Caco-2 (cell line): ENCODE results near the gene ADARB2. TPM values are rescaled to one million over a fixed set of nuclear protein-coding genes. Genes with fewer than 3 reads are reported as not detected.
"Not testable (repeated sequence)": the region's sequence is repeated elsewhere in the genome, so short reads cannot be mapped to it uniquely, and the experiment has no call there.

Source experiments
- BruUV-seq: library from RNA; stranded (reverse); fragments of 400-500 nt; replicated peaks from 2 replicates; lab custom pipeline; 2021; lab: Mats Ljungman, UMichigan
- CTCF ChIA-PET: fragments of 300-600 bp; sonication (Branson Sonifier 250); formaldehyde crosslinking; loops from one replicate; lab custom pipeline; 2022; ENCODE audit warnings: antibody characterized with exemption; lab: Charles Lee
- POLR2A ChIA-PET: fragments of 300-600 bp; sonication (Branson Sonifier 250); formaldehyde crosslinking; loops from one replicate; lab custom pipeline; 2022; ENCODE audit warnings: antibody characterized with exemption; lab: Charles Lee
- DNase-seq, 2 experiments: peaks; one replicate each; pipeline versions ENCODE4 v3.0.0 to v3.0.0-alpha.2; 2020 to 2022
- H3K27me3 ChIP-seq: replicated peaks from 2 replicates; pipeline ENCODE4 v1.6.0; 2011; ENCODE audit warnings: low read length; ENCODE audit not compliant: control insufficient read depth, insufficient read depth
- H3K36me3 ChIP-seq: 2 replicates; pipeline ENCODE4 v1.5.1; 2011; ENCODE audit warnings: low read length; ENCODE audit not compliant: control insufficient read depth, insufficient read depth
- H3K4me1 ChIP-seq: fragments of 250-450 bp; sonication (Bioruptor Pico); 2 replicates; pipeline ENCODE4 v1.5.1; 2020; ENCODE audit warnings: mild to moderate bottlenecking
- H3K4me3 ChIP-seq: 2 replicates; pipeline ENCODE4 v1.5.1; 2011; ENCODE audit warnings: low read depth, mild to moderate bottlenecking, control low read depth, low read length
- H3K9me3 ChIP-seq: fragments of 250-450 bp; sonication (Bioruptor Pico); 2 replicates; pipeline ENCODE4 v1.5.1; 2020; ENCODE audit warnings: mild to moderate bottlenecking, moderate library complexity
- H3K27ac Mint-ChIP-seq: one replicate; pipeline ENCODE4 v1.8.0; 2022; ENCODE audit warnings: mixed read lengths; ENCODE audit not compliant: unreplicated experiment
- H3K27me3 Mint-ChIP-seq: one replicate; pipeline ENCODE4 v1.8.0; 2022; ENCODE audit warnings: mixed read lengths; ENCODE audit not compliant: insufficient read depth, unreplicated experiment
- H3K36me3 Mint-ChIP-seq: one replicate; pipeline ENCODE4 v1.8.0; 2022; ENCODE audit warnings: mild to moderate bottlenecking, mixed read lengths; ENCODE audit not compliant: insufficient read depth, unreplicated experiment
- H3K4me1 Mint-ChIP-seq: one replicate; pipeline ENCODE4 v1.8.0; 2022; ENCODE audit warnings: low read depth, mixed read lengths; ENCODE audit not compliant: unreplicated experiment
- H3K4me3 Mint-ChIP-seq: one replicate; pipeline ENCODE4 v1.8.0; 2022; ENCODE audit warnings: mild to moderate bottlenecking, moderate library complexity, mixed read lengths; ENCODE audit not compliant: unreplicated experiment
- H3K9me3 Mint-ChIP-seq: one replicate; pipeline ENCODE4 v1.8.0; 2022; ENCODE audit warnings: mixed read lengths; ENCODE audit not compliant: unreplicated experiment
- intact Hi-C: fragments of 100-400 bp; cut with micrococcal nuclease; formaldehyde crosslinking; loops from one replicate; pipeline ENCODE4 v1.10.0; 2022; ENCODE audit not compliant: unreplicated experiment
- total RNA-seq: library from RNA; stranded (reverse); gene quantifications from 2 replicates; pipeline ENCODE4 v1.2.3, GENCODE V29; 2022
- TF ChIP-seq, protein P1 (sequence below), 2 experiments: fragments of 200-600 bp in 1 of 2; IDR thresholded peaks; 1 replicate in 1 of 2; 2 replicates in 1 of 2; pipeline versions ENCODE4 v1.5.1 to v1.8.0; 2011 to 2022; ENCODE audit warnings: antibody characterized with exemption in 1 of 2, control low read depth in 1 of 2, inconsistent platforms in 1 of 2, low read depth in 1 of 2, low read length in 1 of 2, mild to moderate bottlenecking in 1 of 2, moderate library complexity in 1 of 2; ENCODE audit not compliant: insufficient read depth in 1 of 2, severe bottlenecking in 1 of 2, unreplicated experiment in 1 of 2

The ADARB2 gene
- total RNA-seq, 1 experiment from 2014 or later, result 0.27 TPM

DNA sequence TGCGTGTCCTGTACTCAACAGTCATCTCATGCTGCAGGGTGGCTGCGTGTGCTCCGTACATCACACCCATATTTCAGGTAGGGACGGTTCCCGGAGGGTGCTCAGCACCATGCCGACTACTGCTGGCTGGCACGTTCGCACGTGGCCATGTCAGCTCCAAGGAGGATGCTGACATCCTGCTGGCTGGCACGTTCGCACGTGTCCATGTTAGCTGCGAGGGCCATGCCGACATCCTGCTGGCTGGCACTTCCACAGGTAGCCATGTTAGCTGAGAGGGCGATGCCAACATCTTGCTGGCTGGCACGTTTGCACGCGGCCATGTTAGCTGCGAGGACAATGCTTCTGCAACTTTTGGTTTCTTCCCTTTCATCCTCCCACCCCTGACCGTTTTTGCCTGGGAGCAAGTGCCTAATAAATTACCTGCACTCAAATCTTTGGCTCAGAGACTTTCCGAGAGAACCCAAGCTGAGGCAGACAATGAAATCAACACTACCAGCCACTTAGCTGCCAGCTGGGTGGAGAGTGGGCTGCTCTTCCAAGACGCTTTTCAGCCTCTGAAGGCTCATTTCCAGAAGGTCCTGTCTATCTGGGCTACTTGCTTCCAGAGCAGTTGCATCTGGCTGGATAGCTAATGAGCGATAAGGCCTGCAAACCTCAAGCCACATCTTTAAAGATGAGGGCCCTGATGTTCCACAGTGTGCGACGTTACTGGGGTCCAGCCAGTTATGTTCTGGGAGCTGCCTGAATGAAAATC lies 576.6 kb downstream of the ADARB2 start:
- Mint-ChIP-seq H3K27ac (no peak overlapping the region), H3K9me3 (no peaks in the 10 kb centered on the region), H3K36me3 (no peaks in the 10 kb centered on the region), H3K27me3 (peaks cover 15% of the 10 kb centered on the region), H3K4me3 (no peak overlapping the region), H3K4me1 (no peaks in the 10 kb centered on the region)
- H3K4me1 ChIP-seq, result no peaks in the 10 kb centered on the region
- no TSS peak for BruUV-seq
- intact Hi-C loops, result no loop called here
- H3K9me3 ChIP-seq, result no peaks in the 10 kb centered on the region
- TF ChIP-seq, protein P1, sequence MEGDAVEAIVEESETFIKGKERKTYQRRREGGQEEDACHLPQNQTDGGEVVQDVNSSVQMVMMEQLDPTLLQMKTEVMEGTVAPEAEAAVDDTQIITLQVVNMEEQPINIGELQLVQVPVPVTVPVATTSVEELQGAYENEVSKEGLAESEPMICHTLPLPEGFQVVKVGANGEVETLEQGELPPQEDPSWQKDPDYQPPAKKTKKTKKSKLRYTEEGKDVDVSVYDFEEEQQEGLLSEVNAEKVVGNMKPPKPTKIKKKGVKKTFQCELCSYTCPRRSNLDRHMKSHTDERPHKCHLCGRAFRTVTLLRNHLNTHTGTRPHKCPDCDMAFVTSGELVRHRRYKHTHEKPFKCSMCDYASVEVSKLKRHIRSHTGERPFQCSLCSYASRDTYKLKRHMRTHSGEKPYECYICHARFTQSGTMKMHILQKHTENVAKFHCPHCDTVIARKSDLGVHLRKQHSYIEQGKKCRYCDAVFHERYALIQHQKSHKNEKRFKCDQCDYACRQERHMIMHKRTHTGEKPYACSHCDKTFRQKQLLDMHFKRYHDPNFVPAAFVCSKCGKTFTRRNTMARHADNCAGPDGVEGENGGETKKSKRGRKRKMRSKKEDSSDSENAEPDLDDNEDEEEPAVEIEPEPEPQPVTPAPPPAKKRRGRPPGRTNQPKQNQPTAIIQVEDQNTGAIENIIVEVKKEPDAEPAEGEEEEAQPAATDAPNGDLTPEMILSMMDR (IDR thresholded peaks at IDR 0.05; ENCODE audit: insufficient read depth in 1 of 2, low read depth in 1 of 2, low read length in 1 of 2, severe bottlenecking in 1 of 2, unreplicated experiment in 1 of 2), result no peak
- ChIA-PET CTCF (no interaction called here), POLR2A (no interaction called here)
- no peak overlapping the region for H3K4me3 ChIP-seq
- no peaks in the 10 kb centered on the region for H3K36me3 ChIP-seq
- DNase-seq, result no peak
- no peaks in the 10 kb centered on the region; the same call in 1 of the 2 replicates for H3K27me3 ChIP-seq

DNA sequence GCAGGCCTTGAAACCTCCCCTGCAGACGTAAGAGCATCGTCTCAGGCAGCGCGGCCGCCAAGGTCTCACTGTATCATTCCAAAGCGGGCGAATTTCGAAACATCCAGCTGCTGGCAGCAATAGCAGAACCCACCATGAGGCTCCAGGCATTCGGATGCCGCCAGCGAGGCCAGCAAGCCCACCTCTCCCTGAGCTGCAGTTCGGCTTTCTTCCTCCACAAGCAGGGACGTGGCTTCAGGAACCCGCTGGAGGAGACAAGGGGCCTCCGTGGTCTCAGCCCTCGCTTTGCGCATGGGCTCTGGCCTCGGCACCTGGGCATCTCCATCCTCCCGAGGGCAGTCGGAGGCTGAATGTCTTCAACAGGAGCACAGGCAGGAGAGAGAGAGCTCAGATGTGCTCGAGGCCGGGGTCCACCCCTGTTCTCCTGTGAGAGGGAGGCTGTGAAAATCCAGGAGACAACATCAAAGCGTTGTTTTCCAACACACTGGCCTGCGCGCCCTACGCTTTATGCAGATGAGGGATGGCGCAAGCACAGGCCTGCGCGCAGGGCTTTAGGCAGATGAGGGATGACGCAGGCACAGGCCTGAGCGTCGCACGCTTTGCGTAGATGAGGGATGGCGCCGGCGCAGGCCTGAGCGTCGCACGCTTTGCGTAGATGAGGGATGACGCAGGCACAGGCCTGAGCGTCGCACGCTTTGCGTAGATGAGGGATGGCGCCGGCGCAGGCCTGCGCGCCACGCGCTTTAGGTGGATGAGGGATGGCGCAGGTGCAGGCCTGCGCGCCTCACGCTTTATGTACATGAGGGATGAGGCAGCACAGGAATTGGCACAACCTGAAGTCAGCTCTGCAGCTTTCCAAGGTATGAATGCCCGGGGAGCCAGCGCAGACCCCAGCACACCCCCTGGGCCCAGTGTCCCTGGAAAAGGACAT lies 577.9 kb downstream of the ADARB2 start:
- POLR2A ChIA-PET, result no interaction called here
- intact Hi-C loops, result no loop called here
- Histone ChIP-seq H3K27me3 (no peaks in the 10 kb centered on the region; the same call in 1 of the 2 replicates), H3K36me3 (no peaks in the 10 kb centered on the region), H3K4me3 (no peak overlapping the region), H3K9me3 (no peaks in the 10 kb centered on the region), H3K4me1 (no peaks in the 10 kb centered on the region)
- Mint-ChIP-seq H3K36me3 (no peaks in the 10 kb centered on the region), H3K9me3 (no peaks in the 10 kb centered on the region), H3K27ac (no peak overlapping the region), H3K27me3 (peaks cover 10% of the 10 kb centered on the region), H3K4me3 (no peak overlapping the region), H3K4me1 (no peaks in the 10 kb centered on the region)
- DNase-seq, result no peak
- no TSS peak for BruUV-seq
- TF ChIP-seq, protein P1 (IDR thresholded peaks at IDR 0.05; ENCODE audit: insufficient read depth in 1 of 2, low read depth in 1 of 2, low read length in 1 of 2, severe bottlenecking in 1 of 2, unreplicated experiment in 1 of 2), result no peak
- CTCF ChIA-PET, result no interaction called here

DNA sequence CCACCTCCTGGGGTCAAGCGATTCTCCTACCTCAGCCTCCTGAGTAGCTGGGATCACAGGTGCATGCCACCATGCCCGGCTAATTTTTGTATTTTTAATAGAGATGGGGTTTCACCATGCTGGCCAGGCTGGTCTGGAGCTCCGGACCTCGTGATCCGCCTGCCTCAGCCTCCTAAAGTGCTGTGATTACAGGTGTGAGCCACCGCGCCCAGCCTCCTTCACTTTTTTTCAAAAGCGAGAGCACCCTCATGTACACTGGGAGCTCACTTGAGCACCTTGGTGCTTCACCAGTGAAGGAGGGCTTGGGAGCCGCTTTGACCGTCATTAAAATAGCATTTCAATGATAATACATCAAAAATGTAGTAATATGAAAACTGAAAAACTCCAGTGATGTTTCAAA lies 578.8 kb downstream of the ADARB2 start:
- DNase-seq, BruUV-seq, H3K9me3 ChIP-seq, H3K4me1 Mint-ChIP-seq, H3K36me3 Mint-ChIP-seq, H3K27ac Mint-ChIP-seq, H3K27me3 ChIP-seq, H3K9me3 Mint-ChIP-seq, CTCF ChIA-PET, intact Hi-C loops, POLR2A ChIA-PET, H3K4me1 ChIP-seq, H3K4me3 Mint-ChIP-seq, H3K4me3 ChIP-seq, H3K27me3 Mint-ChIP-seq, H3K36me3 ChIP-seq: not testable (repeated sequence)
